DMS153 treated with DMSO at 0.1 percent for 48 hours (cell line): ENCODE data around the gene FRA10AC1.
"Not testable (repeated sequence)": the region's sequence is repeated elsewhere in the genome, so short reads cannot be mapped to it uniquely, and the experiment has no call there.

ENCODE experiments used
- DNase-seq: peaks from one replicate; lab custom pipeline; 2025; ENCODE audit not compliant: unreplicated experiment; lab: John Stamatoyannopoulos, UW

Gene FRA10AC1

GRCh38 chr10:93703841-93704240 is 1.4 kb upstream of the FRA10AC1 start:
- no peak for DNase-seq

- DNase-seq, result peak; percentile 49
These were observed 674 bp upstream of the FRA10AC1 start for GRCh38 chr10:93703066-93703465.

GRCh38 chr10:93701866-93702209 is 554 bp downstream of the FRA10AC1 start:
- no peak for DNase-seq

GRCh38 chr10:93697207-93697606 is 5.2 kb downstream of the FRA10AC1 start:
- DNase-seq, result no peak

- not testable (repeated sequence) for DNase-seq
These were observed 5.8 kb downstream of the FRA10AC1 start for GRCh38 chr10:93696582-93696981.

- DNase-seq, result no peak
These were observed 6.7 kb downstream of the FRA10AC1 start for GRCh38 chr10:93695740-93696139.

- no peak for DNase-seq
These were observed 14.7 kb downstream of the FRA10AC1 start for GRCh38 chr10:93687737-93688136.

- peak; percentile 66 for DNase-seq
These were observed 21.9 kb downstream of the FRA10AC1 start for GRCh38 chr10:93680412-93681047.

- no peak for DNase-seq
These were observed 23.4 kb downstream of the FRA10AC1 start for GRCh38 chr10:93678805-93679587.

- no peak for DNase-seq
These were observed 24.0 kb downstream of the FRA10AC1 start for GRCh38 chr10:93678386-93678785.

GRCh38 chr10:93673791-93674190 is 28.6 kb downstream of the FRA10AC1 start:
- DNase-seq, result no peak

- no peak for DNase-seq
These were observed 29.5 kb downstream of the FRA10AC1 start for GRCh38 chr10:93672890-93673289.

- DNase-seq, result no peak
These were observed 30.2 kb downstream of the FRA10AC1 start for GRCh38 chr10:93672022-93672678.

- DNase-seq, result no peak
These were observed 31.4 kb downstream of the FRA10AC1 start for GRCh38 chr10:93671042-93671441.

- DNase-seq, result no peak
These were observed 32.0 kb downstream of the FRA10AC1 start for GRCh38 chr10:93670372-93670771.

GRCh38 chr10:93667795-93668194 is 34.6 kb downstream of the FRA10AC1 start:
- DNase-seq, result no peak

- DNase-seq, result no peak
These were observed 36.4 kb downstream of the FRA10AC1 start for GRCh38 chr10:93666030-93666429.

- DNase-seq, result no peak
These were observed 44.6 kb downstream of the FRA10AC1 start for GRCh38 chr10:93657757-93658156.

GRCh38 chr10:93656155-93656554 is 46.2 kb downstream of the FRA10AC1 start:
- no peak for DNase-seq

- DNase-seq, result no peak
These were observed 48.2 kb downstream of the FRA10AC1 start for GRCh38 chr10:93654201-93654600.

GRCh38 chr10:93652857-93653256 is 49.5 kb downstream of the FRA10AC1 start:
- no peak for DNase-seq

GRCh38 chr10:93639791-93640190 is 62.6 kb downstream of the FRA10AC1 start:
- DNase-seq, result no peak
